Measurements from ENCODE around the gene RRP15.
A peak's percentile ranks its signal among the peaks of the same experiment; 100 is the strongest.

RRP15 gene

DNA sequence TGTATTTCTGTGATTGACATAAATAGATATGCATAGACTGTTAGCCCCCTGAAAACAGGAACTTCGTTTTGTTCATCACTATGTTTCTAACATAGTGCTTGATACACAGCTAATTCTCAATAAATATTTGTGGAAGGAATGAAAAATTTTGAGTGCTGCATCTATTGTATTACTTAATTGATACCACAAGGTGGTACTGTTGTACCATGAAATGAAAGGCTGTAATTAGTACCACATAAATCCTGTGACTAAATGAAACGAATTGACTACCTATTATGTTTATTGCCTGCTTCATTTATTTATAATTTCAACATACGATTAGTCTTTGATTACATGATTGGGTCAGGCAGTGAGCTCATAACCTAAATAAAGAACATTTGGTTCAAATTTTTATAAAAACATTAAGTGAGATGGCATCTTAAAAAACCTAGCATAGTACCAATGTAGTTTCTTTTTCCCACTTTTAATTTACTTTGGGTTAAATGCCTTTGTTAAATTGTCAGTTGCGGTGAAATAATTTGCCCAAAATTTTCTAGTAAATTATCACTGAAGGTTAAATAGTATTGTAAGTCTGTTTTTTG lies 45.0 kb downstream of the RRP15 start:
- TF ChIP-seq, protein P1, sequence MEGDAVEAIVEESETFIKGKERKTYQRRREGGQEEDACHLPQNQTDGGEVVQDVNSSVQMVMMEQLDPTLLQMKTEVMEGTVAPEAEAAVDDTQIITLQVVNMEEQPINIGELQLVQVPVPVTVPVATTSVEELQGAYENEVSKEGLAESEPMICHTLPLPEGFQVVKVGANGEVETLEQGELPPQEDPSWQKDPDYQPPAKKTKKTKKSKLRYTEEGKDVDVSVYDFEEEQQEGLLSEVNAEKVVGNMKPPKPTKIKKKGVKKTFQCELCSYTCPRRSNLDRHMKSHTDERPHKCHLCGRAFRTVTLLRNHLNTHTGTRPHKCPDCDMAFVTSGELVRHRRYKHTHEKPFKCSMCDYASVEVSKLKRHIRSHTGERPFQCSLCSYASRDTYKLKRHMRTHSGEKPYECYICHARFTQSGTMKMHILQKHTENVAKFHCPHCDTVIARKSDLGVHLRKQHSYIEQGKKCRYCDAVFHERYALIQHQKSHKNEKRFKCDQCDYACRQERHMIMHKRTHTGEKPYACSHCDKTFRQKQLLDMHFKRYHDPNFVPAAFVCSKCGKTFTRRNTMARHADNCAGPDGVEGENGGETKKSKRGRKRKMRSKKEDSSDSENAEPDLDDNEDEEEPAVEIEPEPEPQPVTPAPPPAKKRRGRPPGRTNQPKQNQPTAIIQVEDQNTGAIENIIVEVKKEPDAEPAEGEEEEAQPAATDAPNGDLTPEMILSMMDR (IDR thresholded peaks at IDR 0.05; ENCODE audit: low read length, missing control alignments): peak; percentile 43

DNA sequence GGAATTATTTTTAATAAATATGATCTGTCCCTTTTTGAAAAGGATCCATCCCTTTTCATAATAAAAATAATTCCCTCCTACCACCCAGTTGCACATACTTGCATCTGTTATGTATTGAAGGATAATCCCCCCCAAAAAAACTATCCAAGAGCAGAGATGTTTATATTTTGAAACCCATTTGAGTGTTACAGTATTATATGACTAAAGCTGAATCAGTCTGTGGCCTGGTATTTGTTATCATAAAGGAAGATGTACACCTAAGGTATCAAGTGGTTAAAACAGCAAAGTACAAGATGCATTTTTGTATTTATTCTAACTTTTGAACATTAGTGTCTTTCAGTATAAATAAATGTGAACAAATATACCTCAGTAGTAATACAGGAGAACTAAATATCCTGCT lies 47.3 kb downstream of the RRP15 start:
- no peak for DNase-seq (ENCODE audit: low read depth)
- no peak overlapping the region for H3K4me3 ChIP-seq (replicated peaks; ENCODE audit: low read depth, low read length)
- TF ChIP-seq, protein P1 (IDR thresholded peaks at IDR 0.05; ENCODE audit: low read length, missing control alignments): no peak

More for the DNA sequence above, 45.0 kb downstream of the RRP15 start:
- peak; percentile 74 for DNase-seq (ENCODE audit: low read depth)
- no peak overlapping the region for H3K4me3 ChIP-seq (replicated peaks; ENCODE audit: low read depth, low read length)

DNA sequence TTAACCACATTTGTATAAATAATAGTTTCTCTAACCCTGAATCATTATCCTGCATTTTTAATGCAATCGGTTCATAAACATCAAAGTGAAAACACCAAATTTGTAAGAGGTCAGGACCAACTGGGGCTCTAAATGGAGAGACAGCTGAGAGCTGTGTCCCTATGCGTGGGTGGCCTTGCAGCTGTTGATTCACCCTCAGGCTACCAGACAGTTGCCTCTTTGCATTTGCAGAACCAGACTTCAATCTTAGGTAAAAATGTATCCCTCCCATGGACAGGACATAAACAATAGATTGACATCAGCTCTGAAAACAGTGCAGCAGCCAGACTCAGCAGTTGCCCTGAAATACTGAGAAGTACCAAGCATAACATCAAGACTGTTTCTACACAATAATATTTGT lies 51.2 kb downstream of the RRP15 start:
- TF ChIP-seq, protein P1 (IDR thresholded peaks at IDR 0.05; ENCODE audit: low read length, missing control alignments): no peak
- no peak for DNase-seq (ENCODE audit: low read depth)

DNA sequence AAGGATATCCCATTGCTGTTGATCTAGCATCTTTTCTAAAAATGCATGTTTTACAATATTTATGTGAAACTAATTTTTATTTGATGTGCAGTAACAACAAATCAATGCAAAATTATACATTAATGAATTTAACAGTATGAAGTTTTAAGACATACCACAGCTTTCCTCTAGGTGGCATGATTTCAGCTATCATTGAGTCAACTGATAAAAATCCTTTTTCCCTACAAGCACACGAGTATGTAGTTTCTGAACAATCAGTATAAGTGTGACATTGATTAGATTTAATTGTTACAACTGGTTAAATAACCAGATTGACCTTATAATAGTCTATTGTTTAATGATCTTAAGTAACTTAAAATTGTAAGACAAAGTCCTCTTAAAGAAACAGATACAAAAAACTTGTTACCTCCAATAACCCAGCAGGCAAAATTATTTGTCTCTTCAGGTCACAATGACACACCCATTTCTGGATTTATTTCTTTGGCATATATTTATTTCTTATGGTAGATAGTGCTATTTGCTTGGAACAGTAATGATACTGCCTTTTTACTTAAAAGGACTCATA lies 54.3 kb downstream of the RRP15 start:
- peak; percentile 69 for DNase-seq (ENCODE audit: low read depth)
- TF ChIP-seq, protein P1 (IDR thresholded peaks at IDR 0.05; ENCODE audit: low read length, missing control alignments): peak; percentile 72

More for the DNA sequence above, 51.2 kb downstream of the RRP15 start:
- no peak overlapping the region for H3K4me3 ChIP-seq (replicated peaks; ENCODE audit: low read depth, low read length)

DNA sequence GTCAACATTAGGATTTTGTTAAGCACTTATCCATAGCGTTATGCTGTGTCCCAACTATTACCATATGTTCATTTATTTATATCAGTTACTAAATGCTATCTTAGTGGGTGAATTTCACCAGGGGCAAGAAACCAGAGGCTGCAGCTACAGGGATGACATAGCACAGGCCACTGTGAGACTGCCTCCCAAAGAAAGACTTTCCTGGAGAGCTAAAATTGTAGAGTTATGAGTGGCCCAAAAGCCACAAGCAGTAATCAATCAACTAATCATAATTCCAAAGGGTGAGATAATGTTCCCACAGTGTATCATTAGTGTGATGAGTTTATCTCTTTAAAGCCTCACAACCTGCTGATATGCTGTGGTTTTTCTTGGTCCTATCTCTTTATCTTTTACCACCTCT lies 56.2 kb downstream of the RRP15 start:
- TF ChIP-seq, protein P1 (IDR thresholded peaks at IDR 0.05; ENCODE audit: low read length, missing control alignments): no peak
- H3K4me3 ChIP-seq (replicated peaks; ENCODE audit: low read depth, low read length): no peak overlapping the region
- DNase-seq (ENCODE audit: low read depth): no peak

More for the DNA sequence above, 54.3 kb downstream of the RRP15 start:
- H3K4me3 ChIP-seq (replicated peaks; ENCODE audit: low read depth, low read length): no peak overlapping the region

DNA sequence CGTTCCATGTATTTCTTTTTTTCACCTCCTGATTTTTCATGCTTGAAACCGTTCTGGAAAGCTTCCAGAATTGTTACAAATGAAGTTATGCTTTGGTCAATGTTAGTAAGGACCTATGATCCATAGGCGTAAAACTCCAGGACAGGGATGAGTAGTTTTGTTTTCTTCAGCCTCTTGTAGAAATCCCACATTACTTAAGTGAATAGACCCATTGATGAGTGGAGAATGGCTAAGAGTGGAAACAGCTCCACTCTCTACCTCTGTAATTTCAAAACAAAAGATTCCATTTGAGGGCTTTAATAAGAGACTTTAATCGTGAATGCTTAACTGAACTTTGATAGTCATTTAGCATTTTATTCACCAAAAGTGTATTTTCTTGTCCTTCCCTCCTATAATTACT lies 57.0 kb downstream of the RRP15 start:
- no peak for DNase-seq (ENCODE audit: low read depth)
- TF ChIP-seq, protein P1 (IDR thresholded peaks at IDR 0.05; ENCODE audit: low read length, missing control alignments): no peak
- H3K4me3 ChIP-seq (replicated peaks; ENCODE audit: low read depth, low read length): no peak overlapping the region
